Lower leg skin (tissue), 3 donors: ENCODE measurements around the gene LAMC3.

ENCODE experiments used
- POLR2A ChIP-seq, 2 donors: fragments of 450-650 bp; IDR thresholded peaks; one replicate each; pipeline ENCODE4 v1.6.1; 2016 to 2017; ENCODE audit warnings: antibody characterized with exemption in 2 of 2, mild to moderate bottlenecking in 1 of 2, moderate library complexity in 1 of 2
- TF ChIP-seq, protein P1 (sequence below), 3 donors: fragments of 450-650 bp; IDR thresholded peaks; one replicate each; pipeline ENCODE4 v1.5.1; 2016; ENCODE audit warnings: antibody characterized with exemption in 3 of 3, mild to moderate bottlenecking in 3 of 3, moderate library complexity in 2 of 3

DNA sequence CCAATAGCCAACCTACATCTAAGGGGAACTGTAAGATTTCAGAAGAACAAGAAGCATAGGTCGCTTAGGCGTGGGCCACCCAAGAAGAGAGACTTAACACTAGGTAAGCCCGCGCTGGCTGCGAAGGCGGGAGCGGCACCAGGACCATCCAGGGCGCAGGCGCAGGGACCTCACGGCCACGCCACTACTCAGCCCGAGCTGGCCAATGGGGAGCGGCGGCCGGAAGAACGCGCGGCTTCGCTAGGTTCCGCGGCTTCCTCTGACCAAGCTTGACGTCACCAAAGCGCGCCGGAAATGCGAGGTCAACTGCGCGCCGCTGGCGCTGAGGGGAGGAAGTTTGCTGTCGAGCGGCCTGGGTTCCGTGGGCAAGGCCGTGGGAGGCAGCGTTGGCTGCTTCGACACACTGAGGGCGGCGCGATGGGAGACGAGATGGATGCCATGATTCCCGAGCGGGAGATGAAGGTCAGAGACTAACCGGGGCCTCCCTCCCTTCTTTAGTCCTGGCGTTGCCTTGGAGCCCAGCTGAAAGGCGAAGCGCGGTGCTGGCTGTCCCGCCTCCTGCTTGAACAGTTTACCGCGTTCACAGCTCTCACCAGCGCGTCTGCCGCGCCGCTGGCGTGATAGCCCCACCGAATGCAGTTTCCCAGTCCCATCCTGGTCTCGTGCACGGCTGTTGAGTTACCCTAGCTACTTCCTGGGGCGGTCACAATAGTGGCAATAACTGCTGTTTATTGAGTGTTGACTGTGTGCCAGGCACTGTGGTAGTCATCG lies 116.5 kb downstream of the LAMC3 start, which contains the start of gene NUP214:
- TF ChIP-seq, protein P1, sequence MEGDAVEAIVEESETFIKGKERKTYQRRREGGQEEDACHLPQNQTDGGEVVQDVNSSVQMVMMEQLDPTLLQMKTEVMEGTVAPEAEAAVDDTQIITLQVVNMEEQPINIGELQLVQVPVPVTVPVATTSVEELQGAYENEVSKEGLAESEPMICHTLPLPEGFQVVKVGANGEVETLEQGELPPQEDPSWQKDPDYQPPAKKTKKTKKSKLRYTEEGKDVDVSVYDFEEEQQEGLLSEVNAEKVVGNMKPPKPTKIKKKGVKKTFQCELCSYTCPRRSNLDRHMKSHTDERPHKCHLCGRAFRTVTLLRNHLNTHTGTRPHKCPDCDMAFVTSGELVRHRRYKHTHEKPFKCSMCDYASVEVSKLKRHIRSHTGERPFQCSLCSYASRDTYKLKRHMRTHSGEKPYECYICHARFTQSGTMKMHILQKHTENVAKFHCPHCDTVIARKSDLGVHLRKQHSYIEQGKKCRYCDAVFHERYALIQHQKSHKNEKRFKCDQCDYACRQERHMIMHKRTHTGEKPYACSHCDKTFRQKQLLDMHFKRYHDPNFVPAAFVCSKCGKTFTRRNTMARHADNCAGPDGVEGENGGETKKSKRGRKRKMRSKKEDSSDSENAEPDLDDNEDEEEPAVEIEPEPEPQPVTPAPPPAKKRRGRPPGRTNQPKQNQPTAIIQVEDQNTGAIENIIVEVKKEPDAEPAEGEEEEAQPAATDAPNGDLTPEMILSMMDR (IDR thresholded peaks at IDR 0.05) = no peak
- TF ChIP-seq POLR2A (IDR thresholded peaks at IDR 0.05) = no peak
